Suprapubic skin (tissue), 4 donors: Measurements from ENCODE around the gene LMNTD2. TPM values are rescaled to one million over a fixed set of nuclear protein-coding genes. Genes with fewer than 3 reads are reported as not detected.

Source experiments
- DNase-seq, 2 donors: peaks; one replicate each; pipeline ENCODE4 v3.0.0-alpha.2; 2019; ENCODE audit warnings: low spot score in 2 of 2
- H3K27ac ChIP-seq: fragments of 200-600 bp; sonication (generic); one replicate; pipeline ENCODE4 v1.5.1; 2019
- H3K27me3 ChIP-seq: fragments of 200-600 bp; sonication (generic); one replicate; pipeline ENCODE4 v1.5.1; 2019
- H3K36me3 ChIP-seq: fragments of 200-600 bp; sonication (generic); one replicate; pipeline ENCODE4 v1.5.1; 2019
- H3K4me1 ChIP-seq: fragments of 200-600 bp; sonication (generic); one replicate; pipeline ENCODE4 v1.5.1; 2019
- H3K4me3 ChIP-seq: fragments of 200-600 bp; sonication (generic); one replicate; pipeline ENCODE4 v1.5.1; 2019; ENCODE audit warnings: mild to moderate bottlenecking
- H3K9me3 ChIP-seq: fragments of 200-600 bp; sonication (generic); one replicate; pipeline ENCODE4 v1.5.1; 2019
- EP300 ChIP-seq: sonication (generic); formaldehyde crosslinking; IDR thresholded peaks from one replicate; pipeline ENCODE4 v1.6.1; 2017; ENCODE audit warnings: antibody characterized with exemption
- POLR2A ChIP-seq, 2 donors: fragments of 450-650 bp; IDR thresholded peaks; one replicate each; pipeline ENCODE4 v1.6.1; 2017; ENCODE audit warnings: antibody characterized with exemption in 2 of 2, mild to moderate bottlenecking in 2 of 2, moderate library complexity in 2 of 2
- POLR2AphosphoS5 ChIP-seq, 3 donors: sonication (generic); formaldehyde crosslinking; IDR thresholded peaks; one replicate each; pipeline ENCODE4 v1.6.1; 2017; ENCODE audit warnings: antibody characterized with exemption in 3 of 3
- WGBS: methylation state at CpG from one replicate; pipeline ENCODE4 v1.1.5; 2018; 5-methylcytosine and 5-hydroxymethylcytosine counted together
- total RNA-seq, 4 donors: library from RNA; depleted of rRNA; stranded (reverse); fragments of >200 nt; gene quantifications; one replicate each; pipeline ENCODE4 v1.1.0, GENCODE V29; 2016
- TF ChIP-seq, protein P1 (sequence below), 2 donors: fragments of 200-600 bp in 1 of 2; fragments of 450-650 bp in 1 of 2; sonication (generic) in 1 of 2; IDR thresholded peaks; one replicate each; pipeline ENCODE4 v1.5.1; 2016 to 2019; ENCODE audit warnings: antibody characterized with exemption in 2 of 2, mild to moderate bottlenecking in 1 of 2, moderate library complexity in 1 of 2

LMNTD2 gene
- total RNA-seq, 4 donors from 2014 or later = 6.3 to 17.8 (median 8.7) TPM

DNA sequence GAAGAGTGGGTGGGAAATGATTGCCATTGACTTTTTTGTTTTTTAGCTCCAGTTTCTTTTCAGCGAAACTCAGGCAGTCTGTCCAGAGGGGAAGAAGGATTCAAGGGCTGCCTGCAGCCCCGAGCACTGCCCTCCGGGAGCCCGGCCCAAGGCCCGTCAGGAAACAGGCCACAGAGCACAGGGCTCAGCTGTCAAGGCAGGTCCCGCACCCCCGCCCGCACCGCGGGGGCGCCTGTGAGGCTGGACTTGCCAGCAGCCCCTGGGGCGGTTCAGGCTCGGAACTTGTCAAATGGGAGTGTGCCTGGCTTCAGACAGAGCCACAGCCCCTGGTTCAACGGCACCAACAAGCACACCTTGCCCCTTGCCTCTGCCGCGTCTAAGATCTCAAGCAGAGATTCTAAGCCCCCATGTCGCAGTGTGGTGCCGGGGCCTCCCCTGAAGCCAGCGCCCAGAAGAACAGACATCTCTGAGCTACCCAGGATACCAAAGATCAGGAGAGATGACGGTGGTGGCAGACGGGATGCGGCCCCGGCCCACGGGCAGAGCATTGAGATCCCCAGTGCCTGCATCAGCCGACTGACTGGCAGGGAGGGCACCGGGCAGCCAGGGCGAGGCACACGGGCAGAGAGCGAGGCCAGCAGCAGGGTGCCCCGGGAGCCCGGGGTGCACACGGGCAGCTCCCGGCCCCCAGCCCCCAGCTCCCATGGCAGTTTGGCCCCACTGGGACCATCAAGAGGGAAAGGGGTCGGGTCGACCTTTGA, 46.7 kb upstream of the LMNTD2 start:
- no peak overlapping the region for H3K27ac ChIP-seq
- 86% methylated on average over 14 of the region's 35 CpGs for WGBS
- H3K27me3 ChIP-seq = no peaks in the 10 kb centered on the region
- H3K9me3 ChIP-seq = no peaks in the 10 kb centered on the region
- H3K36me3 ChIP-seq = peaks cover 99% of the 10 kb centered on the region
- H3K4me1 ChIP-seq = peaks cover 28% of the 10 kb centered on the region
- TF ChIP-seq POLR2A (IDR thresholded peaks at IDR 0.05) = no peak
- no peak for TF ChIP-seq EP300
- no peak overlapping the region for H3K4me3 ChIP-seq
- no peak for DNase-seq

DNA sequence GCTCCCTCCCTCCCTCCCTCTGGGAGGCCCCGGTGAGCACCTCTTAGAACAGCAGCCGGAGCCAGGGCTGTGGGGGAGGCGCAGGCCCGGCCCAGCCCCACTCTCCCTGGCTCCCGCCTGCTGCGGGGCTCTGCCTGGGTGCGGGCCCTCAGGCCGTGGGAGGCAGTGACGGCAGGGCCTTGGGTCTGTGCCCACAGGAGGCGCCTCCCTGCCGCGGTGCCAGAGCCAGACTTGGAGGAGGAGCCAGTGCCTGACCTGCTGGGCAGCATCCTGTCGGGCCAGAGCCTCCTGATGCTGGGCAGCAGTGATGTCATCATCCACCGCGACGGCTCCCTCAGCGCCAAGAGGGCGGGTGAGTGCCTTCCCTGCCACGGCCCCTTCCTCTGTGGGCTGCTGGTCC, 45.7 kb upstream of the LMNTD2 start:
- WGBS = 50% methylated on average over 13 of the region's 19 CpGs
- peaks cover 20% of the 10 kb centered on the region for H3K4me1 ChIP-seq
- no peaks in the 10 kb centered on the region for H3K9me3 ChIP-seq
- H3K27ac ChIP-seq = no peak overlapping the region
- TF ChIP-seq POLR2AphosphoS5 (IDR thresholded peaks at IDR 0.05) (no peak), POLR2A (IDR thresholded peaks at IDR 0.05) (no peak), EP300 (no peak)
- TF ChIP-seq, protein P1, sequence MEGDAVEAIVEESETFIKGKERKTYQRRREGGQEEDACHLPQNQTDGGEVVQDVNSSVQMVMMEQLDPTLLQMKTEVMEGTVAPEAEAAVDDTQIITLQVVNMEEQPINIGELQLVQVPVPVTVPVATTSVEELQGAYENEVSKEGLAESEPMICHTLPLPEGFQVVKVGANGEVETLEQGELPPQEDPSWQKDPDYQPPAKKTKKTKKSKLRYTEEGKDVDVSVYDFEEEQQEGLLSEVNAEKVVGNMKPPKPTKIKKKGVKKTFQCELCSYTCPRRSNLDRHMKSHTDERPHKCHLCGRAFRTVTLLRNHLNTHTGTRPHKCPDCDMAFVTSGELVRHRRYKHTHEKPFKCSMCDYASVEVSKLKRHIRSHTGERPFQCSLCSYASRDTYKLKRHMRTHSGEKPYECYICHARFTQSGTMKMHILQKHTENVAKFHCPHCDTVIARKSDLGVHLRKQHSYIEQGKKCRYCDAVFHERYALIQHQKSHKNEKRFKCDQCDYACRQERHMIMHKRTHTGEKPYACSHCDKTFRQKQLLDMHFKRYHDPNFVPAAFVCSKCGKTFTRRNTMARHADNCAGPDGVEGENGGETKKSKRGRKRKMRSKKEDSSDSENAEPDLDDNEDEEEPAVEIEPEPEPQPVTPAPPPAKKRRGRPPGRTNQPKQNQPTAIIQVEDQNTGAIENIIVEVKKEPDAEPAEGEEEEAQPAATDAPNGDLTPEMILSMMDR (IDR thresholded peaks at IDR 0.05) = no peak
- peak in 1 of 2 donors; percentile 69 for DNase-seq
- peaks cover 99% of the 10 kb centered on the region for H3K36me3 ChIP-seq
- no peak overlapping the region for H3K4me3 ChIP-seq
- H3K27me3 ChIP-seq = no peaks in the 10 kb centered on the region

- TF ChIP-seq, protein P1 (IDR thresholded peaks at IDR 0.05) = no peak
- no peak for TF ChIP-seq POLR2A (IDR thresholded peaks at IDR 0.05)
- no peak for TF ChIP-seq POLR2AphosphoS5 (IDR thresholded peaks at IDR 0.05)
- no peak for TF ChIP-seq EP300
- no peaks in the 10 kb centered on the region for H3K9me3 ChIP-seq
- H3K27me3 ChIP-seq = no peaks in the 10 kb centered on the region
- peaks cover 15% of the 10 kb centered on the region for H3K4me1 ChIP-seq
- DNase-seq = no peak
- no peak overlapping the region for H3K4me3 ChIP-seq
- H3K36me3 ChIP-seq = peaks cover 98% of the 10 kb centered on the region
- WGBS = 93% methylated on average over 9 of the region's 33 CpGs
- H3K27ac ChIP-seq = no peak overlapping the region
These were observed 45.0 kb upstream of the LMNTD2 start for GRCh38 chr11:605286-606129.

DNA sequence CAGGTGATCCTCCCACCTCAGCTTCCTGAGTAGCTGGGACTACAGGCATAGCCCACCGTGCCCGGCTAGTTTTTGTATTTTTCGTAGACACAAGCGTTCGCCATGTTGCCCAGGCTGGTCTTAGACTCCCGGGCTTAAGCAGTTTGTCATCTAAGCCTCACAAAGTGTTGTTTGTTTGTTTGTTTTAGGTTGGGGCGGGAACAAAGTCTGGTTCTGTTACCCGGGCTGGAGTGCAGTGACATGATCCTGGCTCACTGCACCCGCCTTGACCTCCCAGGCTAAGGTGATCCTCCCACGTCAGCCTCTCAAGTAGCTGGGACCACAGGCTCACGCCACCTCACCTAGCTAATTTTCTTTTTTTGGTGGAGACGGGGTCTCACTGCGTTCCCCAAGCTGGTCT, 42.6 kb upstream of the LMNTD2 start:
- TF ChIP-seq POLR2AphosphoS5 (IDR thresholded peaks at IDR 0.05) = no peak
- TF ChIP-seq, protein P1 (IDR thresholded peaks at IDR 0.05) = no peak
- no peak for TF ChIP-seq EP300
- no peak for TF ChIP-seq POLR2A (IDR thresholded peaks at IDR 0.05)
- WGBS = 91% methylated on average over 13 of the region's 13 CpGs

DNA sequence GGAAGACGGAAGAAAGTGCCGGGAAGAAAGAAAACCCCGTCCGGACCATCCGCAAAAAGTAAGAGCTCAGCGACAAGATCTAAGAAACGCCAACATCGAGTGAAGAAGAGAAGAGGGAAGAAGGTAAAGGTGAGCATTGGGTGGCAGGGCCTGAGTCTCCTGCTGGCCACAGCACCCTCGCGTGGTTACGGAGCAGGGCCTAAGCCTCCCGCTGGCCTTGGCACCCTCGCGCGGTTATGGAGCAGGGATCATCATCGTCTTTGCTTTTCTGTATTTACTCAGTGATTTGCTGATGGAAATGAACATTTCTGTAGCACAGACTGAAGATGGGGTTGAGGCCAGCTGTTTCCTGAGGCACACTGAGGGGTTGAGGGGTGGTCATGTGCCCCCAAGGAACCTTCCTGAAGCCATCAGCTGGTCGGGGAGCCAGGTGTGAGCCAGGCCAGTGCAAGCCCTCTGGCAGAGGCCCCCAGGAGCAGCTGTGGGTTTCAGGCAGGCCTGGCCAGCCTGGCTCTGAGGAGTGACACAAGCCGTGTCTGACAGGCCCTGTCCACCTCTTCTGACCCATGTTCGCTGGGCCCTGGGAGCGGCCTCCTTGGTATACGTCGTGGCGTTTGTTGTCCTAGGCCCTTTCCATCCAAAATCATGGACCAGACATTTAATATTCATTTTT, 41.2 kb upstream of the LMNTD2 start:
- no peaks in the 10 kb centered on the region for H3K27me3 ChIP-seq
- WGBS = 93% methylated on average over 23 of the region's 23 CpGs
- no peak for DNase-seq
- no peaks in the 10 kb centered on the region for H3K9me3 ChIP-seq
- H3K4me3 ChIP-seq = no peak overlapping the region
- peaks cover 12% of the 10 kb centered on the region for H3K4me1 ChIP-seq
- H3K27ac ChIP-seq = no peak overlapping the region
- TF ChIP-seq POLR2AphosphoS5 (IDR thresholded peaks at IDR 0.05) (no peak), POLR2A (IDR thresholded peaks at IDR 0.05) (no peak), EP300 (no peak)
- TF ChIP-seq, protein P1 (IDR thresholded peaks at IDR 0.05) = no peak
- H3K36me3 ChIP-seq = peaks cover 97% of the 10 kb centered on the region

More for the DNA sequence above, 42.6 kb upstream of the LMNTD2 start:
- no peaks in the 10 kb centered on the region for H3K9me3 ChIP-seq
- H3K27me3 ChIP-seq = no peaks in the 10 kb centered on the region
- DNase-seq = no peak
- H3K27ac ChIP-seq = no peak overlapping the region
- H3K4me1 ChIP-seq = peaks cover 15% of the 10 kb centered on the region
- H3K4me3 ChIP-seq = no peak overlapping the region
- peaks cover 97% of the 10 kb centered on the region for H3K36me3 ChIP-seq
